Activated CD4-positive, alpha-beta T cell treated with anti-CD3 and anti-CD28 coated beads for 1 hour (primary cell): ENCODE data around the gene GLTP.
"Not testable (repeated sequence)": the region's sequence is repeated elsewhere in the genome, so short reads cannot be mapped to it uniquely, and the experiment has no call there.

Experiments
- DNase-seq: peaks from one replicate; pipeline ENCODE4 v3.0.0-alpha.2; 2020

GLTP gene

GRCh38 chr12:109876406-109876805, 3.9 kb downstream of the GLTP start:
- no peak for DNase-seq

- no peak for DNase-seq
Measured at GRCh38 chr12:109875572-109876131, 4.7 kb downstream of the GLTP start.

- no peak for DNase-seq
Measured at GRCh38 chr12:109873653-109874052, 6.7 kb downstream of the GLTP start.

- DNase-seq, result no peak
Measured at GRCh38 chr12:109871668-109872314, 8.6 kb downstream of the GLTP start.

GRCh38 chr12:109870648-109871047, 9.7 kb downstream of the GLTP start:
- DNase-seq, result no peak

- no peak for DNase-seq
Measured at GRCh38 chr12:109868182-109869051, 11.9 kb downstream of the GLTP start.

GRCh38 chr12:109864916-109865315, 15.4 kb downstream of the GLTP start:
- no peak for DNase-seq

GRCh38 chr12:109863847-109864712, 16.3 kb downstream of the GLTP start:
- no peak for DNase-seq

- not testable (repeated sequence) for DNase-seq
Measured at GRCh38 chr12:109862491-109862890, 17.9 kb downstream of the GLTP start.

- DNase-seq, result no peak
Measured at GRCh38 chr12:109861689-109862314, 18.5 kb downstream of the GLTP start.

- DNase-seq, result no peak
Measured at GRCh38 chr12:109860977-109861376, 19.4 kb downstream of the GLTP start.

- no peak for DNase-seq
Measured at GRCh38 chr12:109858764-109859163, 21.6 kb downstream of the GLTP start.

- DNase-seq, result no peak
Measured at GRCh38 chr12:109857715-109858114, 22.6 kb downstream of the GLTP start.

- DNase-seq, result no peak
Measured at GRCh38 chr12:109855377-109855776, 25.0 kb downstream of the GLTP start.

GRCh38 chr12:109850518-109850917, 29.8 kb downstream of the GLTP start:
- not testable (repeated sequence) for DNase-seq

- DNase-seq, result no peak
Measured at GRCh38 chr12:109847142-109847735, 33.1 kb downstream of the GLTP start.

- no peak for DNase-seq
Measured at GRCh38 chr12:109845824-109846205, 34.5 kb downstream of the GLTP start.

GRCh38 chr12:109844983-109845823, 35.1 kb downstream of the GLTP start:
- DNase-seq, result peak; percentile 77

GRCh38 chr12:109844091-109844490, 36.2 kb downstream of the GLTP start:
- DNase-seq, result no peak

- no peak for DNase-seq
Measured at GRCh38 chr12:109842021-109842420, 38.3 kb downstream of the GLTP start.

- no peak for DNase-seq
Measured at GRCh38 chr12:109841356-109841755, 39.0 kb downstream of the GLTP start.
